ENCODE results near the gene RPS5.

DNA sequence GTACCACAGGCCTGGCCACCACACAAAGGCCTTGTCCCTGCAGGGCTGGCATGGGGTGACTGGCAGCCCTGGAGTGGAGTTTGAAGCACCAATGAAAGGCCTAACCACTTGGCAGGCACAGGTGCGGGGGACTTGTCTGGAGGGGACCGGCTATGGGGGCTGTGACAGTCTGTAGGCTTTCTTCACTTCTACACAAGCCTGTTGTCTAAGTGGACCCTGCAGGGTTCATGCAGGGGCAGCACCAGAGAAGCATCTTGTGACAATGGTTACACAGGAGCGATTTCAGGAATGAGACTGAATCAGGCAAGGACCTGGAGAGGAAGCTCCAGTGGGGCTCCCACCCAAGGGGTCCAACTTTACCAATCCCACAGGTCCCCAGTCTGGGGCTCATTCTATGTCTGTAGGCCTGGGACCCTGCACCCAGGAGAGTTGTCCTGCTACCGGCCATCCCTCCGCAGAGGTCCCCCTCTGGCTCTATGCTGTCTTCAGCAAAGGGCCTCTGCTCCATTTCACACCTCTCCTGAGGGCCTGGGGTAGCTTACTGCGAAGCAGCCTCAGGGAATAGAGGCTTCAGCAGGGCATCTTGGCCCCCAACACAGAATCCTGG is 4.0 kb upstream of the RPS5 start:
- no peak for TF ChIP-seq CTCF (conservative IDR thresholded peaks at IDR 0.05)
- TF ChIP-seq ZFX (IDR thresholded peaks at IDR 0.05): no peak
